Coronary artery (tissue), 2 donors: ENCODE results near the gene LRRC63.

ENCODE experiments used
- DNase-seq: peaks from one replicate; pipeline ENCODE4 v3.0.0-alpha.2; 2017; ENCODE audit warnings: low spot score
- H3K27ac ChIP-seq, 2 donors: fragments of 200-600 bp; sonication (generic); one replicate each; pipeline ENCODE4 v1.5.1; 2016 to 2019
- H3K4me3 ChIP-seq: fragments of 200-600 bp; sonication (generic); 2 replicates; pipeline ENCODE4 v1.5.1; 2016; ENCODE audit warnings: mild to moderate bottlenecking, moderate library complexity
- CTCF ChIP-seq: fragments of 200-600 bp; sonication (generic); IDR thresholded peaks from one replicate; pipeline ENCODE4 v1.5.1; 2019; ENCODE audit warnings: antibody characterized with exemption

Gene LRRC63

DNA sequence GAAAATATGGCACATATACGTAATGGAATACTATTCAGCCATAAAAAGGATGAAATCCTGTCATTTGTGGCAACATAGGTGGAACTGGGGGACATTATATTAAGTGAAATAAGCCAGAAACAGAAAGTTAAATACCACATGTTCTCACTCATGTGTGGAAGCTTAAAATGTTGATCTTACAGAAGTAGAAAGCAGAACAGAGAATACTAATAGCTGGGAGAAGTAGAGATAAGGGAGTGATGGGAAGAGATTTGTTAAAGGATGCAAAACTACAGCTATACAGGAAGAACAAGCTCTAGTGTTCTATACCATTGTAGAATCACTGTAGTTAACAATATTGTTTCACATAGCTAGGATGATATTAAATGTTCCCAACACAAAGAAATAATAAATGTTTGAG lies 107.3 kb downstream of the LRRC63 start:
- DNase-seq, result no peak
- no peak for TF ChIP-seq CTCF
- H3K4me3 ChIP-seq, result no peak overlapping the region
- no peak overlapping the region for H3K27ac ChIP-seq

GRCh38 chr13:46320406-46320805 lies 108.7 kb downstream of the LRRC63 start:
- no peak overlapping the region for H3K27ac ChIP-seq
- no peak overlapping the region for H3K4me3 ChIP-seq
- TF ChIP-seq CTCF, result no peak
- DNase-seq, result no peak

DNA sequence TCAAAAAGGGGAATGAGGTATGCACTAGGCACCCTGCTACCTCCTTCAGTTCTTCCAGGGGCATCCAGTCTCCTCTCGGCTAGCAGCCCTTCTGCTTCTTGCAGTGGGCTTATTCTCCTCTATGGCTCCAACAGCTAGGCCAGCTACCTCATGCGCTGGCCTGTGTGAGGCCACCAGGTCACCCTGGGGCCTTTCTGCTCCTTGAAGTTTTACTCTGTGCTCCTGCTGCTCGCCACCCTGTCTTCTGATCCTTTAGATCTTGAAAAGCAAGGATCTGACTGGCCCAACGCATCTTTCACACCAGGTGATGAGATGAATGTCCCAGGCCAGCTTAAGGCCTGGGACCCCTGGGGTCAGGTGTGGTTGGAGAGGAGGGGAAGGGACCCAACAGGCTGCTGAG lies 109.1 kb downstream of the LRRC63 start:
- no peak for TF ChIP-seq CTCF
- H3K27ac ChIP-seq, result no peak overlapping the region
- DNase-seq, result no peak
- H3K4me3 ChIP-seq, result no peak overlapping the region

GRCh38 chr13:46321494-46322225 lies 109.9 kb downstream of the LRRC63 start:
- H3K27ac ChIP-seq, result no peak overlapping the region
- TF ChIP-seq CTCF, result peak; percentile 58

DNA sequence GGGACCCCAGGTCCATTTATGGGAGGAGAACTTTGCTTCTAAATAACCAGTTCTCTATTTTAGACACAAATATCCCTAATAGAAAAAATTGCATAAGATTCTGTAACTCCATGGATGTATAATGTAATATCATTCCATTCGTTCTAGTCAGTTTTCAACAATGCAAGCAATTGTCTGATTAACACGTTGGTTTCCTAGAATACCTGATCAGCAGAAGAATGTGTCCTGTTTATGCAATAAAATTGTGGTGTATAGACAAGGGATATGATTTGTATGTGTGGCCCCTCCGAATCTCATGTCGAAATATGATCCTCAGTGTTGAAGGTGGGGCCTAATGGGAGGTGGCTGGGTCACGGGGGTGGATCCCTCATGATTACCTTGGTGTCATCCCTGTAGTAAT lies 113.2 kb downstream of the LRRC63 start:
- Histone ChIP-seq H3K27ac (no peak overlapping the region), H3K4me3 (no peak overlapping the region)
- DNase-seq, result no peak
- TF ChIP-seq CTCF, result no peak

More at GRCh38 chr13:46321494-46322225, 109.9 kb downstream of the LRRC63 start:
- DNase-seq, result no peak
- no peak overlapping the region for H3K4me3 ChIP-seq
